ENCODE data around the gene CLC. TPM values are rescaled to one million over a fixed set of nuclear protein-coding genes. Genes with fewer than 3 reads are reported as not detected.

The CLC gene
- total and polyA plus RNA-seq, 2 donors (not counting 1 experiment from before 2014, with no cell fraction given): 0.33 TPM; not detected in 1

DNA sequence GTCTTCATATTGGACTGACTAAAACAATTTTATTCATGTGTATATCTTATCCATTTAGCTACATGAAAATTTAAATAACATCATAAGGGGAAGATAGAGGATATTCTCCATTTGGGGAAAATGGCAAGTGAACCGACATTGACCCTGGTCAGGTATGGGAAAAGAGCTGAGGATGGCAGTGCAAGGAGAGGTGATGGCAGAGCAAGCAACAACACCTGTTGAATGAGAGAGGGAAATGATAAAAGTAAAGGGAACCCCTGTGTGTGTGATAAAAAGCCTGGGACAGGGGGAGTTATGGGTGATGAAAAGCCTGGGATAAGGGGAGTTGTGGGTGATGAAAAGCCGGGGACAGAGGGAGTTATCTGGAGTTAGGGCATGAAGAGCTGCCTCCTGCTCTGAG is 4.0 kb downstream of the CLC start:
- CTCF ChIA-PET: no interaction called here
- POLR2A ChIA-PET: no interaction called here
- Mint-ChIP-seq H3K4me3 (no peak overlapping the region), H3K4me1 (no peaks in the 10 kb centered on the region), H3K27me3 (peaks cover 39% of the 10 kb centered on the region), H3K27ac (no peak overlapping the region), H3K9me3 (ENCODE audit: insufficient read depth) (no peaks in the 10 kb centered on the region)
- H3K4me2 ChIP-seq (replicated peaks; ENCODE audit: low read depth, low read length, poor library complexity, severe bottlenecking): no peak overlapping the region
- no peaks in the 10 kb centered on the region for H3K79me2 ChIP-seq (ENCODE audit: control insufficient read depth, insufficient read depth, low read length)
- H3K27ac ChIP-seq (ENCODE audit: low read length in 2 of 2): no peak overlapping the region
- ATAC-seq (ENCODE audit: low read depth): no peak
- TF ChIP-seq EZH2 (IDR thresholded peaks at IDR 0.05; ENCODE audit: borderline replicate concordance, insufficient read depth, low read depth, low read length, poor library complexity, severe bottlenecking): no peak
- TF ChIP-seq, protein P1, sequence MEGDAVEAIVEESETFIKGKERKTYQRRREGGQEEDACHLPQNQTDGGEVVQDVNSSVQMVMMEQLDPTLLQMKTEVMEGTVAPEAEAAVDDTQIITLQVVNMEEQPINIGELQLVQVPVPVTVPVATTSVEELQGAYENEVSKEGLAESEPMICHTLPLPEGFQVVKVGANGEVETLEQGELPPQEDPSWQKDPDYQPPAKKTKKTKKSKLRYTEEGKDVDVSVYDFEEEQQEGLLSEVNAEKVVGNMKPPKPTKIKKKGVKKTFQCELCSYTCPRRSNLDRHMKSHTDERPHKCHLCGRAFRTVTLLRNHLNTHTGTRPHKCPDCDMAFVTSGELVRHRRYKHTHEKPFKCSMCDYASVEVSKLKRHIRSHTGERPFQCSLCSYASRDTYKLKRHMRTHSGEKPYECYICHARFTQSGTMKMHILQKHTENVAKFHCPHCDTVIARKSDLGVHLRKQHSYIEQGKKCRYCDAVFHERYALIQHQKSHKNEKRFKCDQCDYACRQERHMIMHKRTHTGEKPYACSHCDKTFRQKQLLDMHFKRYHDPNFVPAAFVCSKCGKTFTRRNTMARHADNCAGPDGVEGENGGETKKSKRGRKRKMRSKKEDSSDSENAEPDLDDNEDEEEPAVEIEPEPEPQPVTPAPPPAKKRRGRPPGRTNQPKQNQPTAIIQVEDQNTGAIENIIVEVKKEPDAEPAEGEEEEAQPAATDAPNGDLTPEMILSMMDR (IDR thresholded peaks at IDR 0.05): no peak
- peaks cover 0 to 9% (median 2%) of the 10 kb centered on the region in 4 experiments for H3K27me3 ChIP-seq (replicated peaks in 1 of 4; ENCODE audit: control extremely low read depth in 1 of 4, control insufficient read depth in 3 of 4, insufficient read depth in 4 of 4, low read length in 3 of 4)
- no peak for DNase-seq
- no peaks in the 10 kb centered on the region for H4K20me1 ChIP-seq (ENCODE audit: control insufficient read depth, insufficient read depth, low read length, poor library complexity, severe bottlenecking)
- no peaks in the 10 kb centered on the region for H3K36me3 ChIP-seq (replicated peaks in 1 of 2; ENCODE audit: control extremely low read depth in 1 of 2, control insufficient read depth in 1 of 2, extremely low read depth in 1 of 2, insufficient read depth in 2 of 2, low read length in 1 of 2)
- H3K9ac ChIP-seq (ENCODE audit: low read length): no peak overlapping the region
- no peaks in the 10 kb centered on the region for H3K9me3 ChIP-seq (ENCODE audit: control extremely low read depth in 1 of 3, control insufficient read depth in 2 of 3, insufficient read depth in 1 of 3, low read length in 2 of 3)
- no peaks in the 10 kb centered on the region for H3K4me1 ChIP-seq (ENCODE audit: control insufficient read depth in 2 of 2, insufficient read depth in 2 of 2, low read length in 2 of 2)
- 100% methylated on average over 2 of the region's 2 CpGs for WGBS (ENCODE audit: insufficient coverage)
- no peak overlapping the region for H3K4me3 ChIP-seq (ENCODE audit: control extremely low read depth in 1 of 5, extremely low read depth in 1 of 5, insufficient read depth in 1 of 5, low read depth in 2 of 5, low read length in 4 of 5)
- no peak overlapping the region for H2AFZ ChIP-seq (ENCODE audit: insufficient read depth, low read depth, low read length, poor library complexity, severe bottlenecking)
- intact Hi-C loops (cut with micrococcal nuclease): no loop called here

GRCh38 chr19:39731685-39732084 is 6.1 kb downstream of the CLC start:
- Histone ChIP-seq H3K27ac (ENCODE audit: low read length in 2 of 2) (no peak overlapping the region), H3K4me2 (replicated peaks; ENCODE audit: low read depth, low read length, poor library complexity, severe bottlenecking) (no peak overlapping the region), H3K4me3 (ENCODE audit: control extremely low read depth in 1 of 5, extremely low read depth in 1 of 5, insufficient read depth in 1 of 5, low read depth in 2 of 5, low read length in 4 of 5) (no peak overlapping the region), H3K4me1 (ENCODE audit: control insufficient read depth in 2 of 2, insufficient read depth in 2 of 2, low read length in 2 of 2) (no peaks in the 10 kb centered on the region), H3K27me3 (replicated peaks in 1 of 4; ENCODE audit: control extremely low read depth in 1 of 4, control insufficient read depth in 3 of 4, insufficient read depth in 4 of 4, low read length in 3 of 4) (peaks cover 0 to 9% (median 0%) of the 10 kb centered on the region in 4 experiments), H3K79me2 (ENCODE audit: control insufficient read depth, insufficient read depth, low read length) (no peaks in the 10 kb centered on the region), H4K20me1 (ENCODE audit: control insufficient read depth, insufficient read depth, low read length, poor library complexity, severe bottlenecking) (no peaks in the 10 kb centered on the region), H3K9ac (ENCODE audit: low read length) (no peak overlapping the region), H3K9me3 (ENCODE audit: control extremely low read depth in 1 of 3, control insufficient read depth in 2 of 3, insufficient read depth in 1 of 3, low read length in 2 of 3) (no peaks in the 10 kb centered on the region), H3K36me3 (replicated peaks in 1 of 2; ENCODE audit: control extremely low read depth in 1 of 2, control insufficient read depth in 1 of 2, extremely low read depth in 1 of 2, insufficient read depth in 2 of 2, low read length in 1 of 2) (no peaks in the 10 kb centered on the region), H2AFZ (ENCODE audit: insufficient read depth, low read depth, low read length, poor library complexity, severe bottlenecking) (no peak overlapping the region)
- TF ChIP-seq EZH2 (IDR thresholded peaks at IDR 0.05; ENCODE audit: borderline replicate concordance, insufficient read depth, low read depth, low read length, poor library complexity, severe bottlenecking): no peak
- TF ChIP-seq, protein P1 (IDR thresholded peaks at IDR 0.05): no peak
- ChIA-PET CTCF (no interaction called here), POLR2A (no interaction called here)
- intact Hi-C loops (cut with micrococcal nuclease): no loop called here
- Mint-ChIP-seq H3K27ac (no peak overlapping the region), H3K4me1 (no peaks in the 10 kb centered on the region), H3K9me3 (ENCODE audit: insufficient read depth) (no peaks in the 10 kb centered on the region), H3K27me3 (peaks cover 37% of the 10 kb centered on the region), H3K4me3 (no peak overlapping the region)
- ATAC-seq (ENCODE audit: low read depth) (no peak), DNase-seq (no peak)
- no CpG with 5 or more reads among the region's 1 CpG for WGBS (ENCODE audit: insufficient coverage)
